Measurements from ENCODE around the gene UQCR10. TPM values are rescaled to one million over a fixed set of nuclear protein-coding genes. Genes with fewer than 3 reads are reported as not detected.

UQCR10 gene
- total and polyA plus RNA-seq, 3 donors from 2014 or later: 91.3 to 211 (median 122) TPM

- TF ChIP-seq CTCF (IDR thresholded peaks at IDR 0.05) (no peak), POLR2A (IDR thresholded peaks at IDR 0.05) (no peak)
- DNase-seq: peak; percentile 26
- H3K4me1 ChIP-seq: peaks cover 17% of the 10 kb centered on the region
- WGBS, 2 donors: 41 to 43% methylated on average over 15 of the region's 15 CpGs
- H3K27ac ChIP-seq: peak overlapping the region; percentile 83 to 88
- no peaks in the 10 kb centered on the region for H3K27me3 ChIP-seq
- H3K36me3 ChIP-seq (ENCODE audit: low read depth, missing control alignments): no peaks in the 10 kb centered on the region
- intact Hi-C loops (cut with DNase I; ENCODE audit: low total_unique reads): no loop called here
- H3K4me3 ChIP-seq: peak overlapping the region; percentile 89 to 91
- no peaks in the 10 kb centered on the region for H3K9me3 ChIP-seq
Measured at GRCh38 chr22:29765905-29766631, 1.1 kb upstream of the UQCR10 start.

- H3K27ac ChIP-seq: peak within 1 kb of the TSS; percentile 83 to 88
- no peaks in the 10 kb centered on the region for H3K27me3 ChIP-seq
- peaks cover 17% of the 10 kb centered on the region for H3K4me1 ChIP-seq
- H3K36me3 ChIP-seq (ENCODE audit: low read depth, missing control alignments): no peaks in the 10 kb centered on the region
- intact Hi-C loops (cut with DNase I; ENCODE audit: low total_unique reads): no loop called here
- no peak for TF ChIP-seq POLR2A (IDR thresholded peaks at IDR 0.05)
- no peak for TF ChIP-seq CTCF (IDR thresholded peaks at IDR 0.05)
- 0% methylated on average over 12 to 32 of the region's 32 CpGs for WGBS, 2 donors
- peak; percentile 98 for DNase-seq
- peak within 1 kb of the TSS; percentile 89 to 91 for H3K4me3 ChIP-seq
- H3K9me3 ChIP-seq: no peaks in the 10 kb centered on the region
Measured at GRCh38 chr22:29766632-29767170, 468 bp upstream of the UQCR10 start, which contains the start of gene ZMAT5. Gene ZMAT5, minus strand, starts transcription at chr22:29767007. Its CDS starts 18,463 bp downstream, at chr22:29748544.

GRCh38 chr22:29768052-29768693 is 1.0 kb downstream of the UQCR10 start:
- no peaks in the 10 kb centered on the region for H3K27me3 ChIP-seq
- peak overlapping the region; percentile 89 to 91 for H3K4me3 ChIP-seq
- no peak for DNase-seq
- peaks cover 17% of the 10 kb centered on the region for H3K4me1 ChIP-seq
- H3K27ac ChIP-seq: peak overlapping the region in 1 of 2 donors; percentile 88
- H3K36me3 ChIP-seq (ENCODE audit: low read depth, missing control alignments): no peaks in the 10 kb centered on the region
- intact Hi-C loops (cut with DNase I; ENCODE audit: low total_unique reads): no loop called here
- no peaks in the 10 kb centered on the region for H3K9me3 ChIP-seq
- 32 to 40% methylated on average over 6 of the region's 6 CpGs for WGBS, 2 donors
- TF ChIP-seq POLR2A (IDR thresholded peaks at IDR 0.05): no peak
- no peak for TF ChIP-seq CTCF (IDR thresholded peaks at IDR 0.05)

GRCh38 chr22:29769723-29770321 is 2.7 kb downstream of the UQCR10 start:
- no peaks in the 10 kb centered on the region for H3K36me3 ChIP-seq (ENCODE audit: low read depth, missing control alignments)
- 90 to 93% methylated on average over 2 of the region's 2 CpGs for WGBS, 2 donors
- intact Hi-C loops (cut with DNase I; ENCODE audit: low total_unique reads): no loop called here

More at GRCh38 chr22:29769723-29770321, 2.7 kb downstream of the UQCR10 start:
- TF ChIP-seq CTCF (IDR thresholded peaks at IDR 0.05) (no peak), POLR2A (IDR thresholded peaks at IDR 0.05) (no peak)
- H3K9me3 ChIP-seq: no peaks in the 10 kb centered on the region
- H3K4me3 ChIP-seq: no peak overlapping the region
- H3K27me3 ChIP-seq: no peaks in the 10 kb centered on the region
- no peak overlapping the region for H3K27ac ChIP-seq
- H3K4me1 ChIP-seq: peaks cover 17% of the 10 kb centered on the region
- no peak for DNase-seq

All from testis (tissue), 3 donors.